GM21381 (cell line): ENCODE data around the gene KSR2.
"Not testable (repeated sequence)": the region's sequence is repeated elsewhere in the genome, so short reads cannot be mapped to it uniquely, and the experiment has no call there.

ENCODE experiments used
- ATAC-seq: cut with Tn5 transposase; IDR thresholded peaks from one replicate; pipeline ENCODE4 v1.9.1; 2021; ENCODE audit warnings: mild to moderate bottlenecking, moderate library complexity; ENCODE audit not compliant: unreplicated experiment

The KSR2 gene

DNA sequence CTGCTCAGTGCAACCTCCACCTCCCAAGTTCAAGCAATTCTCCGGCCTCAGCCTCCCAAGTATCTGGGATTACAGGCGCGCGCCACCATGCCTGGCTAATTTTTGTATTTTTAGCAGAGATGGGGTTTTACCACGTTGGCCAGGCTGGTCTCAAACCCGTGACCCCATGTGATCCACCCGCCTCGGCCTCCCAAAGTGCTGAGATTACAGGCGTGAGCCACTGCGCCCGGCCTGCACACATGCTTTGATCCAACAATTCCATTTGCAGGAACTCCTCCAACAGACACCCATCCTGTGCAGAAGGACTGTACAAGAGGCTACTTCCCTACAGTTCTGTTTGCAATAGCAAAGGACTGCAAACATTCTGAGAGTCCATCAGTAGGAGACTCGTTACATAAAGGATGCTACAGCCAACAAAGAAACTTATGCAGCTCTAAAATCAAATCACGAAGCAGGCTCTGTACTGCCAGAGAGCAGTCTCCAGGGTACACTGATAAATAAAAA lies 108.0 kb downstream of the KSR2 start:
- ATAC-seq: not testable (repeated sequence)

DNA sequence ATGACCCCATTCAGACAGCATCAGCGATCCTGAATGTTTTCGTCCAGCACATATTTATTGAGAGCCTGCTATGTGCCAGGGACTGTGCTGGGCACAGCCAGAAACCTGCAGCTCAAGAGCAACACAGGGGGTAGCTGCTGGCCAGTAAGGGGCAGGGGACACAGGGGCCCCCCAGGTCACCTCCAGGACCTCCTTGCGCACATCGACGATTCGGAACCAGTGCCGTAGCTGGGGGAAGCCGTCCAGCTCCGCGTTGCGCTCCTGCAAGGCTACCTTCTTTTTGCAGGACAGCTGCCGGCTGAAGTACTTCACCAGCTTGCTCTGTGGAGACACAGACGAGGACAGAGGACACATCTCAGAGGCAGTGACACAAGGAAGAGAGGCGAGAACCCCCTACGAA lies 108.7 kb downstream of the KSR2 start:
- ATAC-seq: no peak

DNA sequence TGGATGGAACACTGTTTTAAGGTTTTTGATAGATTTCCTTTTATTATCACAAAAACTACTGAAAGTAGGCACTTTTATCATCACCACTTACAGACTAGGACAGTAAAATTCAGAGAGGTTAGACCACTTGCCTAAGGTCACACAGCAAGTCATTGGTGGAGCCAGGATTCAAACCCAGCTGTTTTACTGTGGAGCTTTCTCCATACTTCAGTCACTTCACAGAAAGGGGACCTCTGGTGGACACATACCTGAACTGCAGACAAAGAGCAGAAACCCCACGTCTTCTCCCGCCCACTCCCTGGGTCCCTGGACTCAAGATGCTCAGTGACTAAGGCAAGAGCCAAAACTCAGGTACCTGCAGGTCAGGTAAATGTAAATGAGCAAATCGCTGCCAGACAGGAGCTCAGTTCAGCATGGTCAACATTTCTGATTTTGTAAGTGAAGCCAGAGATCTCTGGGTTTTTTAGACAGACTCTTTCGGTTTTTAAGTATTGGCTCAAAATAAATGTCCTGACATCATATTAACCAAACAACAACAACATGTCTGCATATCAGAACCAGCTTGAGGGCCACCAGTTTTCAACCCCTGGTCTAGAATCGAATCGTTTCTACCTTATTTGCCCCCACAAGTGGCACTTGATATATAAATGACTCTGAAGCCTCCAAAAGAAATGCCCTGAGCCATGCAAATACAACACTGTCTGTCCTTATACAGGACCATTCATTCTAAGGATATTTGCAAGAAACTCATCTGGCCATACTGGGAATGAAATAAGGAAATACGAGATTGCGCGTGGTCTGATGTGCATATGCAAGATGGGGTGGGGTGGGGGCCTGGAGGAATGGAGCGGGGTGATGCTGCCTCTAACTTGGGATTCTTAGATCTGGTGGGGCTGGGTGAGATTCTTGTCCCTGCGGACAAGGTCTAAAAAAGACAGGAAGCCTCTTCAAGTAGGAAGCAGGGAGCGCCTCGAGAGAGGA lies 110.9 kb downstream of the KSR2 start:
- no peak for ATAC-seq

DNA sequence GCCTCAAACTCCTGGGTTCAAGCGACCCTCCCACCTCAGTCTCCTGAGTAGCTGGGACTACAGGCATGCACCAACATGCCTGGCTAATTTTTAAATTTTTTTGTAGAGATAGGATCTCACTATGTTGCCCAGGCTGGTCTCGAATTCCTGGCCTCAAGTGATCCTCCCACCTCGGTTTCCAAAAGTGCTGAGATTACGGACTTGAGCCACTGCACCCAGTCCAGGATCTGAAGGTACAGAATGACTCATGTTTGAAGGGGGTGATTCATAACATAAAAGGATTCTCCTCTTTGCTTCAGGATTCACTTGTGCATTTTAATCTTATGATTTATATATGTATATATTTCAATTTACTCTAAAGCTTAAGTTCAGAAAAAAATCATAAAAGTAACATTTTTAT lies 111.7 kb downstream of the KSR2 start:
- ATAC-seq: not testable (repeated sequence)

DNA sequence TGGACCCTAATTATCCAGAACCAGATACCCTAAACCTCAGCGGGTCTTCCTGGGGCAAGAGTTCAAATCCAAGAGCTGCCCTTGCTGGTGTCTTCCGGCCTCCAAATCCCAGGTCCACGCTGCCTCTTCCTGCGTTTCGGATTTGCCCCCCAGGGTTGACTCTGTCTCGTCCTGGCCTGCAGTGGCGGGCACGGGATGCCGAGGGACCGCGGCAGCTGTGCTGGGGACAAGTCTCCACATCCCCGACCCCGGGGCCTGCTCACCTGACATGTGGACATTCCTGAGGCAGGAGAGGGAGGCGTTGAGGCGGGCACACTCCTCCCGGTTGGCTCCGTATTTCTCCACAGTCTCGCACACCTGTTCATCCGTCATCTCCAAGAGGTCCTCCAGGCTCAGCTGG lies 113.6 kb downstream of the KSR2 start:
- ATAC-seq: no peak

DNA sequence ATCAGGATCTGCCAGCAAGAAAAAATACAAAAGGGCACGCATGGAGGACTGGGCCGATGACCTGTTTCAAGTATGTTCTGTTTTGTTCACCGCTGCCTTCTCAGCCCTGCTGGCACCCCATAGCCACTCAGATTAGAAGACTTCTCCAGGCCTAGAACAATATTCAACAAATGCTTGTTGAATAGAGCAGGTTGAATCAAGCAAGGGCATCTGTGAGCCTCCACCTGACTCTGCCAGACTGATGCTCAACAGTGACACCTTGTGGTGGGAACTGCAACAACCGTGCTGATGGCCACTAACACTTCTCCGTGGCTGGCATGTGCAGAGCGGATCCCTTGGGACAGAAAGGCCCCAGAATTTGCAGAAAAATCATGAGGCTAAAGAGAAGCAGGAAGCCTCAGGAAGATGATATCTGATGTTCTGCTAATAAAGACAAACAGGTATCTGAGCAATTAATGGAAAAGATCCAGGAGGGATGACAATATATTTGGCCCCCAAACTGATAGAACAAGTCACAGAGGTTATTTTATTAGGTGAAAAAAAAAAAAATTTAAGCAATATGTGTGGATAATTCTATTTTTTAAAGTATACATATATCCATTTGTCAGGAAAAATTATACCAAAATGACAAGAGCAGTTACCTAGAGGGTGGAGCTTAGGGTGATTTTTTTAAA lies 114.3 kb downstream of the KSR2 start:
- ATAC-seq: no peak

DNA sequence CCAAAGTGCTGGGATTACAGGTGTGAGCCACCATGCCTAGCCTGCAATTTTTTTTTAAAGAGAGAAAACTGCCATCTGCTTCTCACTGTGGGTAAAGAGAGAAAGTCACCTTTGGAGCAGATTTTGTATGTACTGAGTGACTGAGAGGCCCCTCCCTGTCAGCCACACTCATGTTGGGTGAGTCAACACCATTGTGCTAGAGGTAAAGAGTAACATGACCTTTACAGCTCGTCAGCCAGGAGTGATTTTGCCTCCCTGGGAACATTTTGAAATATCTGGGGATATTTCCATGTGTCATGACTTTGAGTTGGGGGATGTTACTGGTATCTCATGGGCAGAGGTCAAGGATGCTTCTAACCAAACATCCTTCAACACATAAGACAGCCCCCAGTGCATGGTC lies 115.2 kb downstream of the KSR2 start:
- ATAC-seq: no peak

DNA sequence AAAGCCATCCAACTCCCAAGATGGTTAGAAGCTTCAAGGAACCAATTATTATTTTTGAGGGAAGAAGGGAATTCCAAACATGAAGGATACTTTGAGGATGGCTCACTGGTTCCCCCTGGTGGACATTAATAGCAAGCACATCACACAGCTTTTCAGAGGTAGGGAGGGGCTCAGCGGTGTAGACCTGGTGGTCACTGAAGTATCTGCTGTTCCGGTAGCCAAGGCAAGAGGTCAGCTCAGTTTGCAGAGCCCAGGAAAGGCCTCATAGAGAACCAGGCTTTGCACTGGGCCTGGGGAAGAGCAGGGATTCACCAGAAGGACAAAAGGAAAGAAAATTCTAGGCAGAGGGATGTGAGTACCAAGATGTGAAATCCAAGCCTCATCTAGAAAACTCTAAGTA lies 118.7 kb downstream of the KSR2 start:
- ATAC-seq: no peak

DNA sequence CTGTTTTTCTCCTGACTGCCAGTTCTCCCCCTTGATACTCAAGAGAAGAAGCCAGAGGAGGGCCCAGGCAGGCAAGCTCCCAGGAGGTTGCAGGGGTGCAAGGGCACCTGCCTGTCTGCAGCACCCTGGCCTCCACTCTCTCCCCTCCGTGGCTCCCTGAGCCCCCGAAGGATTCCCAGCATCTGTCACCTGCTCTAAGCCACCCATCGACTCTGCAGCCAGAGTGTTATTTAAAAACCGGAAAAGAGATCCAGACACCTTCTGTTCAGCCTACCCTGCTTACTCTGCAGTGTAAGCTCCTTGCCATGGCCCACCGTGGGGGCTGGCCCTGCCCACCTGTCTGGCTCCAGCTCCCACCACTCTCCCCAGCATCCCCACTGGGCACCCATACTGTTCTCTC lies 121.4 kb downstream of the KSR2 start:
- ATAC-seq: no peak

DNA sequence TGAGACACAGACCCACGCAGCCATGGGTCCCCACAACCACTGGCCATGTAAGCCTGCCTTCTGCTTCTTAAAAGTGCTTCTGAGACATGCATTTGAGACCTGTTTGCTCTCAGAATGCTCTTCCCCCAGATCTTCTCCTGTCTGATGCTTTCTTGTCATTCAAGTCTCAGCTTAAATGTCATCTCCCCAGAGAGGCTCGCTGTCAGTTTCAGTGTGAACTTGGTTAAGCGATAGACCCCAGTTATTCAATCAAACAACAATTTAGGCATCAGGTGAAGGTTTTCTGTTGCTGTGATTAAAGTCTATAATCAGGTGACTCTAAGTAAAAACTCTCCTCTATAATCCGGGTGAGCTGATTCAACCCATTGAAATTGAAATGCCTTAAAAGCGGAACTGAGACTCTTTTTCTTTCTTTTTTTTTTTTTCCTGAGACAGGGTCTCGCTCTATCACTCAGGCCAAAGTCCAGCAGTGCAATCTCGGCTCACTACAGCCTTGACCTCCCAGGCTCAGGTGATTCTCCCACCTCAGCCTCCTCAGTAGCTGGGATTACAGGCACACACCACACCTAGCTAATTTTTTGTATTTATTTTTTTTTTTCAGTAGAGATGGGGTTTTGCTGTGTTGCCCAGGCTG lies 123.4 kb downstream of the KSR2 start:
- no peak for ATAC-seq

DNA sequence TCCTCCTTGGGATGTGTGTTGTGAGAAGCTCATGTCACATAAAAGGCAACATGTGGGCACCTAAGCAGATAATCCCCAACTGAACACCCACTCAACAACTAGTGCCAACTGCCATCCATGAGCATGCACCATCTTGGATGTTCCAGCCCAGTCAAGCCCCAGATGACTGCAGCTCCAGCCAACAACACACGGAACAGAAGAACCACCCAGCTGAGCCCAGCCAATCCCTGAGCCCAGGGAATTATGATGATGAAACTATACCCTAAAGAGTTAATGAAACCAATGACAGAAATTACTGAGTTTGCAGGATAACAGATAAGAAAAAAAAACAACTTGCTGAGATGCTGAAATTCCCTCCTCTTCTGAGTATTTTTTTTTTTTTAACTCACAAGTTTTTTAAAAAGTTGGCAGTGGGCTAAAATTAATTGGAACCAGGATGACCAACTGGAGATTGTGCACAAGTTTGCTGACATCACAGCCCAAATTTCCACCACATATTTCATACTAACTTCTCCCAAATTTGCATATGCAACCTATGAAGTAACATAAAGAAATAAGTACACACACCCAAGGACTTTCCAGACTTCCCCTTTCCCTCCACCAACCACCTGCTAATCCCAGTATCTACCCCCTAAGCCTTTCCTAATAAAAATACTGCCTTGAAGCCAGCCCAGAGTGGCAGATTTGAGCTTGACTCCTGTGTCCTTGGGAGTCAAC lies 124.5 kb downstream of the KSR2 start:
- no peak for ATAC-seq

DNA sequence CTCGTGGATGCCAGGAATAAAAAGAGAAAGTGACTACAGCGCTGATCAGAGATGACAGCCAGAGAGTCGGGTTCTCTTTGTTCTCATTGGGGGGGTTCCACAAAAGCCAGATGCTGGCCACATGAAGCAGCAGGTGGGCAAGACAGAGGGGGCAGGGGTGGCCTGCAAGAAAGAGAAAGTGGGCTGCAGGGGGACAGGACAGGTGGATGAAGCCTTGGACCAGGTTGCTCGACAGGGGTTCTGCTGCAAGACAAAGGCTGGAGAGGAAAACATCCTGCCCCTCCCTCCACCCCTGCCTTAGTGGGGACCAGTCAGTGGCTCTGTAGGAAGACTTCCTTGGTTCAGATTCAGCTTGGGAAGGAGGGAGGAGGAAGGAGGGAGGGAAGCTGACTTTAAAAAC lies 126.2 kb downstream of the KSR2 start:
- ATAC-seq: no peak

DNA sequence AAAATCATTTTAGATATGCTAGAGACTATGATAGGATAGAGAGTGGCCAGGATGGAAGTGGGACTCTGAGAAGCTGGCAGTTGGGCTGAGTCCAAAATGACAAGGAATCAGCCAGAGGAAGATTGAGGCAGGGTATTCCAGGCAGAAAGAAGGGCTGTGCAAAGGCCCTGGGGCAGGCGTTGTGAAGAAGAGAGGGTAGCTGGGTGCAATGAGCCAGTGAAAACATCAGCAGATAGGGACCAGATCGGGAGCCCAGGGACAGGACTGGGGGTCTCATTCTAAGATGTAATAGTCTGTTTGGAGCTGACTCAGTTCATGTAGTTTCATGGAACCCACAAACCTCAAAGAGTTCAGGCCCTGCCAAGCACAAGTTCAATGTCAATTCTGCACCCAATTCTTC lies 126.6 kb downstream of the KSR2 start:
- ATAC-seq: no peak

DNA sequence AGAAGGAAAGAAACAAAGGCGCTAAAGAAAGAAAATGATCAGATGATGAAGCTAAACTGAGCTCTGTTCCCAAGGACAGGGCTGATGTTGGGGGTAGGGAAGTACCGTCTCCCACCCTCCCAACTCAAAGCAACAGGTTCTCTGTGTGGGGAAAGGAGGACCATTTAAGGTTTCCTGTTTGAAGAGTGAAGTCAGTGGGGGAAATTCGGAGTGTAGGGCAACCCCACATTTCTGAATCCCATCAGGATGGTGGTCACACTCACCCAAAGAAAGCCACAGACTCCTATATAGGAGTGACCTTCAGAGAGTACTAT lies 131.1 kb downstream of the KSR2 start:
- ATAC-seq: no peak

DNA sequence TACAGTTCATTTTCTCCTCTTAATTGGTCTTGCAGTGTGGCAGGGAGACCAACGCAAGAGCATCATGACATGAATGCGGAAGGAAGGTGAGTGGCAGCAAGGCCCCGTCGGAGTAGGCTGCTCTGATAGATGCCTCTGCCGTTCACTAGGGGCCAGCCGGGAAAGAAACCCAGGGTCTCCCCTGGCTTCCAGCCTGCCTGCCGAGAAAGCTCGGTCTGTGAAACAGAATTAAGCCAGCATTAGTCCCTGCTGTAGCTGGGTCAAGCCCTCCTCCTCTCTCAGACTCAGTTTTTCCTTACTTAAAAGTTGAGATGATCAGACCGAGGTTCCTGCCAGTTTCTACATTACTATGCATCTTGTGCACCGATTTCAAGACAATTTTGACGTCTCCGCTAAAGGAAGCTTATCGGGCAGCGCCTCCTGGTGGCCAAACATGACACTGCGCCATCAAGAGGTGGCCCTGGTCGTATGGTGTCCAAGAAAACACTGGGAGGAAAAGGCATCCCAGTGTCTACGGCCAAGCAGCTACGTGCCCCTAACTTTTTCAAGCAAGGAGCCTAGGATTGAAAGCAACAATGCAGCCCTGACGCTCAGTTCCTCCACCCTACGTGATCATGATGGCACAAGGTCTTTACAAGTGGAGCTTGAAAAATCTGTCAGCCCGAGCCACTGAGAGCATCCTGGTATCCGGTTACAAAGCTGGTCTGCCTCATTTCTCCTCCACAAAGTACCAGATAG lies 131.6 kb downstream of the KSR2 start:
- peak; percentile 78 for ATAC-seq

DNA sequence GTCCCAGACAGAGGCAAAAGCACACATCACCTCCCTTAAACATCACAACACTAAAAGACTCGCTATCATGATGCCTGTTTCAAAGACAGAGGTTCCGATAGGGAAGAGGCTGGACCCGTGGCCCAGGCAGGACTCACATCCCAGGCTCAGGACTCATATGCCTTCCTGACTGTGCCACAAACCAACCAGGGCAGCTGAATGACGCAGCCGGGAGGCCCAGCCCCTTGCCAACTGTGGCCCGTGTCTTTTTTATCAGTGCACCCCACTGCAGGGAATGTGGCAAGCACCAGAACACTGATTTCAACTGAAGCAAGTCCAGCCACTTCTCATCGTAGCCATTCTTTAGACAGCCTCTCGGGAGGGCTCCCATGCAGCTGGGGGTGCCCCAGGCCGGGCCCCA lies 132.3 kb downstream of the KSR2 start:
- ATAC-seq: no peak

DNA sequence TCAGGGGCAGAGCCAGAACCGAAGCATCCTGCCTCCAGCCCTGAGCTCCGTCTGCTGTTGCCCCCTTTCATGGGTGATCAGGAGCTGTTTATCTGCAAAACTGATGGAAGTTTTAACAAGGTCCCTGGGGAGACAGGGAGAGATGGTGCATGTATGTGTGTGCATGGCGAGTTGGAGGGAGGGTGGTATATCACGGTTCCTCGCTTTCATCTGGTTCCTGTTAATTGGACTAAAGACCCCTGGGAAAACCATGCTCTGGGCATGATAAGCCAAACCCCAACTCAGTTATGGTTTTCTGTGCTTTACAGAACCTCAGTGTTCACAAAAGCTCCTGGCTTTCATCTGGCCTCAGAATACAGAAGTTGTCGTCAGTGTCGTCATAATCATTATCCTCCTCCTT lies 133.6 kb downstream of the KSR2 start:
- no peak for ATAC-seq

DNA sequence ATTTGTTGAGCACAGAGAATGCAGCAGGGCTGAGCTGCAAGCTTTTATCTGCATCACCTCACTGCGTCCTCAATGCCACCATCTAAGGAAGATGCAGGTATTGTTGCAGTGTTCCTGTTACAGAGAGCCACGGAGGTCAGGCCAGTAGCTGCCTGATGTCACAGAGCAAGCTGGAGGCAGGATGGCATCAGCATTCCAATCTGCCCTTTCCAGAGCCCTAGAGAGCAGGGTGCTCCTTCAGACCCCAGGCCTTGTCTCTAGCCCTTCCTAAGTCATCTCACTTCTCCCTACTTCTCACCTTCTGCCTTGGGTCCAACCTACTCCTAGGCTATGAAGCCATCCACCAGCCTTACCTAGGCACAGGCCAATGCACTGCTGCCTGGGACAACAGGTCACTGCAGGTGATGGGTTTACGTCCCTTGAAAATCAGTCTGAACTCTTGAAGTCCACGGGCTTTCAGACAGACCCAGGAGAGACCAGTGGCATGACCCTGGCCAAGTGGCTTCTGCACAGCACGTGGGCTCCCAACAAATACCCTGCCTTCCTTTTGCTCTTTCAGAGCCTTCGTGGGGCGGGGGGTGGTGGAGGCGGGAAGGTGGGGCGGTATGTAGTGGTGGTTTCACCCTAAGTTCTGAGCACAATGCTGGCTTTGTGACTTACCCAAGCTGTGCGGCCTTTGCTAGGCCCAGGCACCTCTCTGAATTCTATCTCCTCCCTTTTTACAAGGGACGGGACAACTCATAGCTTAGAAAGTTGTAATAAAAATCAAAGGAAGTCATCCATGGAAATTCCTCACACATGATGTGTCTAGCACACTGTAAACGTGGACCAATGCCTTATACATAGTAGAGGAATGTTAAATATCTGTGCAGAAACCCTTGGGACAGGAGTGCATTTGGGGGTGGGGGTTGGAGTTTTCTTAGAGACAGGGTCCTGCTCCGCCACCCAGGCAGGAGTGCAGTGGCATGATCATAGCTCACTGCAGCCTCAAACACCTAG lies 136.0 kb downstream of the KSR2 start:
- no peak for ATAC-seq

DNA sequence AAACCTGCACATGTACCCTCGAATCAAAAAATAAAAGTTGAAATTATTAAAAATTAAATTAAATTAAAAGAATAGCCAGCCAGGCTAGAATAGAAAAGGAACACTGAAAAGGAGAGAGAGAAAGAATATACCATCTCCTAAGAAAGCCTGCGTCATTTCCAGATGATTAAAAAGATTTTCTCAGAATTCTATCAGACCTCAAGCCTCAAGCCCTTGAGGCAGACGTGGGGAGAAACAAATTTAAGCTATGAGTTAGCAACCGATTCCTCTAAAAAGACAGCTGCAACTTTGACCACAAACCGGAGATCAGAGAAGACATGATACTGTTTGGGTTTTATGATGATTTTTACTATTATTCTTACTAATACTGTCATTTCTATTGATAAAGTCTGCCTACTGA lies 138.3 kb downstream of the KSR2 start:
- ATAC-seq: no peak
